ENCODE results near the gene ULBP1.
A peak's percentile ranks its signal among the peaks of the same experiment; 100 is the strongest.
"Not testable (repeated sequence)": the region's sequence is repeated elsewhere in the genome, so short reads cannot be mapped to it uniquely, and the experiment has no call there.

ULBP1 gene

GRCh38 chr6:149934249-149935156, 29.2 kb upstream of the ULBP1 start:
- DNase-seq: peak; percentile 40 to 75

GRCh38 chr6:149935246-149935645, 28.5 kb upstream of the ULBP1 start:
- DNase-seq: no peak

- no peak for DNase-seq
Observed at GRCh38 chr6:149935668-149936067, 28.1 kb upstream of the ULBP1 start.

DNA sequence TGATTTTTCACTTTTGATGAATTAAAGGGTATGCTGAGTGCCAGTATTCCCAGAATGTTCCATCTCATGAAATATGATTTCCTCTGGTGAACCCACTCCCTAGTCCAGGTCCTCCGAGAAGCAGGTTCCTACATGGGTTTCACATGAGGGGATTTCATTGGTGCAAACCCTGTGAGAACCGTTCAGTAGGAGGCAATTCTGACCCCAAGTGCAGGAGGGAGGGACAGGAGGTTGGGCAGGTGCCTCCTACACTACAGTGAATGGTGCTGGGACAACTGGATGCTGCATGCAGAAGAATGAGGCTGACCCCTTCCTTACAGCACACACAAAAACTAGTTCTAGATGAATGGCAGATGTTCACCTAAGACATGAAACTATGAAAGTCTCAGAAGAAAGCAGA, 27.0 kb upstream of the ULBP1 start:
- no peak for DNase-seq

- not testable (repeated sequence) for DNase-seq
Observed at GRCh38 chr6:149938013-149938570, 25.7 kb upstream of the ULBP1 start.

DNA sequence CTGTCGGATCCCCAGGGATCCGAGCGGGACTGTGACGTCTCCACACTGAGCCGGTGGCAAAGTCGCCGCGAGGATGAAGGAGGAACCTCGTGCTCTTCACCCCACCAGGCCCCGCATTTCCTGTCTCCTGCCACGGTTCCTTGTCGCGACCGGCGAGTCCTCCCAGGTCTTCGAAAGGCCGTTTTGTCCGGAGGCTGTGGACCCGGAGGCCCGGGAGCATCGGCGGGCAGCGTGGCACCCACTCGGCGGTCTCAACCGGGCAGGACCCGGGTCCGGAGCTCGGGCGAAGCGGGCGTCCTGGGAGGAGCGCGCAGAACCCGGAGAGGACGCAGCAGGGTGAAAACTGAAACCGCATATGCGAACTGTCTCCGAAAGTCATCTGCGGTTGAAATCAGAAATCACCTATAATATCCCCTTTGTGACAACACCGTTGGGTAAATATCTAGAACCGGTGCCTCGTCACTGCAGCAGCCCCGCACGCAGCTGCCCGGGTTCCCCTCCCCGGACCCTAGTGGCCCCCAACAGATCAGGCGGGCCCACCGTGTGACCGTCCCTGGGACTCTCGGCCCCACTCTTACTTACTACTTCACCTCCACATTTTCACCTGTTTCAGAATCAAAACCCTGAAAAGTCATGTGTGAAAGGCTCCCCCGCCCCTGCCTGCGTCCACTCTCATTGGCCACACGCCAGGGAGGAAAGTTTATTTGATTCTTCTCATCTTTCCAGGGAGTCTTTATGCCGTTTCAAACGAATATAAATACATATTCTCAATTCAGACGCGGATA, 25.0 kb upstream of the ULBP1 start:
- DNase-seq: peak in 1 of 2 experiments; percentile 34

DNA sequence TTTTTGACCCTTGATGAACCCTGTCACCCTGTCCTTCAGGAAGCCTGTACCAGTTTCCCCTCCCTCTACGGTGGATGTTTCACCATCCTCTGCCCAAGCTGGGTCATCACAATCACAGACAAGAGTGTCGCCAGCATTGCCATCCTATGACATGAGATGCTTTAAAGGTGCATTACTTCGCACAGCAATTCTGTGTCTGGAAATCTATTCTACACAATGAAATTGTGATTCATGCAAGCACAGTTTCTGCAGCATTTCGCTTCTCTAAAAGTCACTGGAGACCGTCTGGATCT, 24.4 kb upstream of the ULBP1 start:
- DNase-seq: no peak

DNA sequence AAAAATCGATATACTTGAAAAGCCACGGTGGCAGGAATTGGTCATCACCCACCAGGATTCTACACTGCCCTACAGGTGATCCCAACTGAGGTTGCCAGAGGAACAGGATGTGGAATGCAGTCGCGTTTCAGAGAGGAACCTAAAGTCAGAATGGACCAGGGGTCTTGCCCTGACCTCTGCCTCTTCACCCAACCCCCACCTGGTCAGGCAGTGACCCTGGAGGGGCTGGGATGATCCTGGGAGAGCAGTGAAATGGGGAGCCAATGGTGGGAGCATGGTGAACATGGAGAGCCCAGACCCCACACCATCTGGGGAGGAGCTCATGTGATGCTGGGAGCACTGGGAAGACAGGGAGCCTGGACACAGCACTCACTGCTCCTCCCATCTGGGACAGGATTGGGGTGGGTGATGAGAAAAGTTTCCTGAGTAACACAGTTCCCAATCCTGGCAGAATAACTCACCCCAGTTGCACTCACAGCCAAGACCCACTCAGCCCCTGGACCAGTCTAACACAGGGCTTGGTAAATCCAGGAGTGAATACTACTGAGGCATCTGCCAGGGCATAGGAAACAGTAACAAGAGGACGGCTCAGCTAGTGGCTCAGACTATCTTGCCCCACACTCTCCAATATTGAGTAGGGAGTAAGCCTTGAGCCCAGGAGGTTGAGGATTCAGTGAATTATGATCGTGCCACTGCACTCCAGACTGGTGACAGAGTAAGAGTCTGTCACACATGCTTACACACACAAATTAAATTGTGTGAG, 23.7 kb upstream of the ULBP1 start:
- peak in 1 of 2 experiments; percentile 18 for DNase-seq

- no peak for DNase-seq
Observed at GRCh38 chr6:149940672-149940982, 23.1 kb upstream of the ULBP1 start.

- peak; percentile 89 for DNase-seq
Observed at GRCh38 chr6:149941583-149942460, 21.9 kb upstream of the ULBP1 start, which contains the start of gene ULBP2. Gene ULBP2, plus strand, starts transcription at chr6:149942014. Its CDS starts 59 bp downstream, at chr6:149942073.

GRCh38 chr6:149942461-149942829, 21.3 kb upstream of the ULBP1 start:
- DNase-seq: peak in 1 of 2 experiments; percentile 58

GRCh38 chr6:149943321-149943720, 20.4 kb upstream of the ULBP1 start:
- DNase-seq: not testable (repeated sequence)

DNA sequence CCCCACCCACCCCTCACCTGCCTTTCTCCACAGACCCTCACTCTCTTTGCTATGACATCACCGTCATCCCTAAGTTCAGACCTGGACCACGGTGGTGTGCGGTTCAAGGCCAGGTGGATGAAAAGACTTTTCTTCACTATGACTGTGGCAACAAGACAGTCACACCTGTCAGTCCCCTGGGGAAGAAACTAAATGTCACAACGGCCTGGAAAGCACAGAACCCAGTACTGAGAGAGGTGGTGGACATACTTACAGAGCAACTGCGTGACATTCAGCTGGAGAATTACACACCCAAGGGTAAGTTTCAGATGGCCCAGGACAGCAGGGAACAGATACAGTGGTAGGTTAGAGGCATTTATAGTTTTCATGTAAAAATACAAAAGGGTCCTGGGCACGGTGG, 18.5 kb upstream of the ULBP1 start:
- not testable (repeated sequence) for DNase-seq

GRCh38 chr6:149946631-149947030, 17.1 kb upstream of the ULBP1 start:
- not testable (repeated sequence) for DNase-seq

DNA sequence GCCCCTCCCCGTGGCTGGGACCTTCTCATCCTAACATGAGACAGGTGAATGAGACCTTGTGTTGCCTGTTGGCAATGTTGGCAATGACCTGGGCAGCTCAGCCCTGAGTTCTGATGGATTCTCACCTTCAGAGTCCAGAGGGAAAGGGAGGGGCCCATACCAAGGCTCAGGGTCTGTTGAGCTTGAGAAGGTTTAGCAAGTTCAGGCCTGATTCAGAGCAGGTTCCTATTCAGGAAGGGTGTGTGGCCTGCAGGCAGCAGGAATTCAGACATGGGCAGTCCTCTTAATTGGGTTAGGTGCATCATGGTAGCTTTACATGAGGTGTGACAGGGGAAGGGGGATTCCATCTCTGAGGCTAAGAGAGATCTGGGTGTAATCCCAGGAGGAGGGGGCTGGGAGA, 16.2 kb upstream of the ULBP1 start:
- not testable (repeated sequence) for DNase-seq

GRCh38 chr6:149948011-149948410, 15.7 kb upstream of the ULBP1 start:
- no peak for DNase-seq

DNA sequence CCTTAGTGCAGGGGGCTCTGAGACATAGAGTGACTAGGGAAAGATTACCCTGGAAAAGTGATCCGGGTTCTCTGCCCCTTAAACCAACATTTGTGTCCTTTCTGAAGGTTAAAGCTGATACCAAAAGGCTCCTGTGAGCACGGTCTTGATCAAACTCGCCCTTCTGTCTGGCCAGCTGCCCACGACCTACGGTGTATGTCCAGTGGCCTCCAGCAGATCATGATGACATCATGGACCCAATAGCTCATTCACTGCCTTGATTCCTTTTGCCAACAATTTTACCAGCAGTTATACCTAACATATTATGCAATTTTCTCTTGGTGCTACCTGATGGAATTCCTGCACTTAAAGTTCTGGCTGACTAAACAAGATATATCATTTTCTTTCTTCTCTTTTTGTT, 15.1 kb upstream of the ULBP1 start:
- DNase-seq: no peak

DNA sequence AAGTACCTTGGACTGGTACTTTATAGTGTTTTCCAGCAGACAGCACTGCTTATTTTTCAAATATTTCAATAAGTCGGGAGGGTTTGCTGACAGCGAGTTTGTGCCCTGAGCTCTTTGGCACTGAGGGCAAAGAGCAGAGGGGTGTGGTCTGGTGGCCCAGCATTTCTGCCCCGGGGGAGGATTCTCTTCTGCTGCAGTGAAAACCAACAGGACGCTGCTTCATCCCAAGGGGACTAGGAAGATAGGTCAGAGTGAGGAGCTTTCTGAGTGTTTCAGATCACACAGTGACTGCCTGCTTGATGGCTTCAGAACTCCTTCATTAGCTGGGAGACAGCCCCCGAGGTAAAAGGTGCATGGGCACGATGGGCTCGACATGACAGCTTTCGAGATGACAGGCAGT, 13.3 kb upstream of the ULBP1 start:
- DNase-seq: no peak

GRCh38 chr6:149951096-149951495, 12.6 kb upstream of the ULBP1 start:
- DNase-seq: no peak

DNA sequence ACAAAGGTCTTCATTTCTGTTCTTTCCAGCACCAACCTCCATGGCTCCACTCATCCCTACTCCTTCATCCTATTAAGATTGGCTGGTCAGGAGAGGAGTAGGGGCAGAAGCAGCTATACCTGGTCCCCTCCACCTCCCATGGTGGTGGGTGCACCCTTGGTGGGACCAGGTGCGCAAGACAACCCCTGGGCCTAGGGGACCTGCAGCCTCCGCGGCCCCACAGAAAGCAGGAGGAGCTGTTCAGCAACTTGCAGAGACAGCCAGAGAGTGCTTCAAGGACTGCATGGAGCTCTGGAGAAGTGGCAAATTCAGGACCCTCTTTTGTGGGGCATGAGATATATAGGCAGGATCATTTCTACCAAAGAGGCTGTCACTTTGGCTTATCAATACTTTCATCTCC, 12.1 kb upstream of the ULBP1 start:
- DNase-seq: no peak

- DNase-seq: not testable (repeated sequence)
Observed at GRCh38 chr6:149953390-149953789, 10.4 kb upstream of the ULBP1 start.

DNA sequence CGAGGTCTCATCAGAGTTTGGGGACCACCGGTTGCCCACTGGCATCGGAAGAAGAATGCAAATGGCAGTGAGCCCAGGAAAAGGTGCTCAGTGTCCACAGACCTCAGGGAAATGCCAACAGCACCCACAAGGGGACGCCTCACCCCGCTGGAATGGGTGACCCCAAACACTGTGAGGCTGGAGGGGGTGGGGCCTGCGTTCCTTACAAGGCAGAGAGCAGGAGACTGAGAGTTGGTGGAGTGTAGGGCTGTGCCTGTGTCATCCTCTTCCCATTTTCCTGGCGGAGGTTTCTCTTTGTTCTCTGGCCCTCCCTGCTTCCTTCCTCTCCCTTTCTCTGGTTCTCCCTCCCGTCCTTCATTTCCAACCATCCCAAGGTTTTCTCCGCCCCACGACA, 9.8 kb upstream of the ULBP1 start:
- not testable (repeated sequence) for DNase-seq
